AG04450 (cell line): Measurements from ENCODE around the gene DHCR7. TPM values are rescaled to one million over a fixed set of nuclear protein-coding genes. Genes with fewer than 3 reads are reported as not detected.

Experiments
- CTCF ChIA-PET: fragments of 300-600, 350-600 bp; formaldehyde crosslinking; extraction: SDS; loops from one replicate; lab custom pipeline; 2022; ENCODE audit warnings: antibody characterized with exemption, inconsistent platforms; lab: Charles Lee
- POLR2A ChIA-PET: fragments of 350-600 bp; formaldehyde crosslinking; extraction: SDS; loops from one replicate; lab custom pipeline; 2021; ENCODE audit warnings: antibody characterized with exemption, inconsistent platforms; lab: Yijun Ruan, JAX
- DNase-seq: peaks from one replicate; pipeline ENCODE4 v3.0.0-alpha.2; 2011; ENCODE audit warnings: low read depth, low spot score
- H3K27ac ChIP-seq: one replicate; pipeline ENCODE4 v1.5.1; 2012; ENCODE audit warnings: low read depth, low read length, control low read depth
- H3K27me3 ChIP-seq: one replicate; pipeline ENCODE4 v1.6.0; 2012; ENCODE audit warnings: low read length; ENCODE audit not compliant: control insufficient read depth, insufficient read depth
- H3K4me3 ChIP-seq: 2 replicates; pipeline ENCODE4 v1.5.1; 2011; ENCODE audit warnings: mild to moderate bottlenecking, low read depth, low read length, control low read depth
- H3K9me3 ChIP-seq: 2 replicates; pipeline ENCODE4 v1.5.1; 2012; ENCODE audit warnings: low read length; ENCODE audit not compliant: control insufficient read depth, insufficient read depth
- CTCF ChIP-seq: IDR thresholded peaks from 2 replicates; pipeline ENCODE4 v1.5.1; 2011; ENCODE audit warnings: low read depth, low read length, control low read depth, inconsistent platforms
- polyA plus RNA-seq: library from polyadenylated mRNA; depleted of rRNA; stranded (reverse); fragments of >200 nt; gene quantifications from 2 replicates; pipeline ENCODE4 v1.2.3, GENCODE V29; 2011

The DHCR7 gene
- polyA plus RNA-seq, 1 experiment = 40.2 TPM

GRCh38 chr11:71435278-71435951 is 12.8 kb downstream of the DHCR7 start:
- TF ChIP-seq CTCF = no peak
- DNase-seq = no peak
- CTCF ChIA-PET = no interaction called here
- POLR2A ChIA-PET = no interaction called here
- H3K27ac ChIP-seq = no peak overlapping the region
- H3K9me3 ChIP-seq = no peaks in the 10 kb centered on the region; the same call in 1 of the 2 replicates
- no peaks in the 10 kb centered on the region for H3K27me3 ChIP-seq
- no peak overlapping the region for H3K4me3 ChIP-seq

GRCh38 chr11:71434576-71435130 is 13.5 kb downstream of the DHCR7 start:
- CTCF ChIA-PET = no interaction called here
- no peak for TF ChIP-seq CTCF

GRCh38 chr11:71433648-71434450 is 14.3 kb downstream of the DHCR7 start:
- CTCF ChIA-PET = no interaction called here
- no peak for TF ChIP-seq CTCF
- no peak overlapping the region for H3K4me3 ChIP-seq
- DNase-seq = no peak
- H3K9me3 ChIP-seq = no peaks in the 10 kb centered on the region; the same call in 1 of the 2 replicates
- POLR2A ChIA-PET = interaction anchor here (1.1 kb wide), 1 partner anchor 15 kb away, joined by 3 read pairs; no protein-coding TSS in a partner anchor
- H3K27me3 ChIP-seq = no peaks in the 10 kb centered on the region
- no peak overlapping the region for H3K27ac ChIP-seq

More at GRCh38 chr11:71434576-71435130, 13.5 kb downstream of the DHCR7 start:
- DNase-seq = no peak
- POLR2A ChIA-PET = no interaction called here
- no peaks in the 10 kb centered on the region for H3K27me3 ChIP-seq
- H3K4me3 ChIP-seq = no peak overlapping the region
- H3K9me3 ChIP-seq = no peaks in the 10 kb centered on the region; the same call in 1 of the 2 replicates
- H3K27ac ChIP-seq = no peak overlapping the region

- Histone ChIP-seq H3K9me3 (no peaks in the 10 kb centered on the region; the same call in 1 of the 2 replicates), H3K4me3 (no peak overlapping the region), H3K27ac (no peak overlapping the region), H3K27me3 (peaks cover 2% of the 10 kb centered on the region)
- CTCF ChIA-PET = no interaction called here
- POLR2A ChIA-PET = interaction anchor here (1.1 kb wide), 1 partner anchor 16 kb away, joined by 3 read pairs; no protein-coding TSS in a partner anchor
- no peak for TF ChIP-seq CTCF
- no peak for DNase-seq
Observed at GRCh38 chr11:71432761-71433647, 15.2 kb downstream of the DHCR7 start.
